HG03060 (cell line): ENCODE data around the gene TK1.

Experiments
- ATAC-seq: cut with Tn5 transposase; IDR thresholded peaks from one replicate; pipeline ENCODE4 v1.9.1; 2021; ENCODE audit warnings: low read depth, moderate number of reproducible peaks; ENCODE audit not compliant: unreplicated experiment

The TK1 gene

GRCh38 chr17:78223061-78223460, 36.2 kb upstream of the TK1 start:
- no peak for ATAC-seq

DNA sequence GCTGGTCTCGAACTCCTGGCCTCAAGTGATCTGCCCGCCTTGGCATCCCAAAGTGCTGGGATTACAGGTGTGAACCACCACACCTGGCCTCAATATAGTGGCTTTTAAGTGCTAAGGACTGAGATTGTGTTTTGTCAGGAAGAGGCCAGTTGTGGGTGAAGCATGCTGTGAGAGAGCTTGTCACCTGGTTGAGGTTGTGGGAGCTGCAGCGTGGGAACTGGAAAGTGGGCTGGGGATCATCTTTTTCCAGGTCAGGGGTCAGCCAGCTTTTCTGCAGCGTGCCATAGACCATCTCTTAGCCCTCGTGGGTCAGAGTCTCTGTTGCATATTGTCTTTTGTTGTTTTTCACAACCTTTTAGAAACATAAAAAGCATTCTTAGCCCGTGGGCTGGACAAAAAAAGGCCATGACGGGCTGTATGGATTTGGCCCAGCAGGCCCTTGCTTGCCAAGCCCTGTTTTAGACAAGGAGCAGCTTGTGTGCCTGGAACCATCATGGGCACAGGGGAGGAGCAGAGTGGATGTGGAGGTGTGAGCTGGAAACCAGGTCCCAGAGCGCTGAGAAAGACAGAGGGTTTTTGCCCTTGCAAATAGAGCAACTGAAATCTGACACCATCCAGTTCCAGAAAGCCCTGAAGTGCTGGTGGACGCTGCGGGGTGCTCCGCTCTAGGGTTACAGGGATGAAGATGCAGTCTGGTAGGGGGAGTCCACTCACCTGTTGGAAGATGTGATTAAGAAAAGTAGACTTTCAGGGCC, 32.7 kb upstream of the TK1 start:
- ATAC-seq = no peak

DNA sequence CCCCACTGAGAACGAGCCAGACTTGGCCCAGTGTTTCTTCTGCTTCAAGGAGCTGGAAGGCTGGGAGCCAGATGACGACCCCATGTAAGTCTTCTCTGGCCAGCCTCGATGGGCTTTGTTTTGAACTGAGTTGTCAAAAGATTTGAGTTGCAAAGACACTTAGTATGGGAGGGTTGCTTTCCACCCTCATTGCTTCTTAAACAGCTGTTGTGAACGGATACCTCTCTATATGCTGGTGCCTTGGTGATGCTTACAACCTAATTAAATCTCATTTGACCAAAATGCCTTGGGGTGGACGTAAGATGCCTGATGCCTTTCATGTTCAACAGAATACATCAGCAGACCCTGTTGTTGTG, 27.8 kb upstream of the TK1 start:
- no peak for ATAC-seq

DNA sequence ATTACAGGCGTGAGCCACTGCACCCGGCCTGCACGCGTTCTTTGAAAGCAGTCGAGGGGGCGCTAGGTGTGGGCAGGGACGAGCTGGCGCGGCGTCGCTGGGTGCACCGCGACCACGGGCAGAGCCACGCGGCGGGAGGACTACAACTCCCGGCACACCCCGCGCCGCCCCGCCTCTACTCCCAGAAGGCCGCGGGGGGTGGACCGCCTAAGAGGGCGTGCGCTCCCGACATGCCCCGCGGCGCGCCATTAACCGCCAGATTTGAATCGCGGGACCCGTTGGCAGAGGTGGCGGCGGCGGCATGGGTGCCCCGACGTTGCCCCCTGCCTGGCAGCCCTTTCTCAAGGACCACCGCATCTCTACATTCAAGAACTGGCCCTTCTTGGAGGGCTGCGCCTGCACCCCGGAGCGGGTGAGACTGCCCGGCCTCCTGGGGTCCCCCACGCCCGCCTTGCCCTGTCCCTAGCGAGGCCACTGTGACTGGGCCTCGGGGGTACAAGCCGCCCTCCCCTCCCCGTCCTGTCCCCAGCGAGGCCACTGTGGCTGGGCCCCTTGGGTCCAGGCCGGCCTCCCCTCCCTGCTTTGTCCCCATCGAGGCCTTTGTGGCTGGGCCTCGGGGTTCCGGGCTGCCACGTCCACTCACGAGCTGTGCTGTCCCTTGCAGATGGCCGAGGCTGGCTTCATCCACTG, 27.3 kb upstream of the TK1 start, which contains the start of gene BIRC5:
Gene BIRC5, plus strand, starts transcription at position 238 of the 690 bp plus-strand sequence. Its CDS starts 64 bp downstream, at position 302.
- no peak for ATAC-seq

DNA sequence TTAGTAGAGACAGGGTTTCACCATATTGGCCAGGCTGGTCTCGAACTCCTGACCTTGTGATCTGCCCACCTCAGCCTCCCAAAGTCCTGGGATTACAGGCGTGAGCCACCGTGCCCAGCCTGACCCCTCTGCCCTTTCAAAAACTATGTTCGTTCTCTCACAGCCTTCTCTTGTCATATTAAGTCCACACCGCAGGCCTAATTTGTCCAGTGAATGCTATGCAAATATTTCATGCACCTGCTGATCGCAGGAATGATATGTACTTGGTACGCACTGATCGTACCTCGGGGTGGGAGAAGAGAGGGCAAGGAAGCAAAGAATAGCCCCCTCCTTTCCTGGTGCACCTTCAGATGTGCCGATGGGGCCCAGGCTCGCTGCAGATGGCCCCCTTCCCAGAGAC, 24.2 kb upstream of the TK1 start:
- no peak for ATAC-seq

GRCh38 chr17:78210111-78210510, 23.3 kb upstream of the TK1 start:
- ATAC-seq = no peak

DNA sequence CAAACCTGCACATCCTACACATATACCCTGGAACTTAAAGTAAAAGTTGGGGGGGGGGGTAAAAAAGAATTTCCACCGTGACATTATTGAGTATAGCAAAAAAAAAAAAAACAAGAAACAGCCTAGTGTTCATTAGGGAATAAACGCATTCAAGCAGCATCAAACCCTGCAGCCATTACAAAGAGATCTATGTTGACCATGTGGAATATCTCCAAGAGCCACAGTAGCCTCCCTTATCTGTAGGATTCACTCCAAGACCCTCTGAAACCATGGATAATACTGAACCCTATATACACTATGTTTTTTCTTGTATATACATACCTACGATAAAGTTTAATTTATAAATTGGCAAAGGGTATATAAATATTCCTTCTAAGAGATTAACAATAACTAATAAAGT, 21.6 kb upstream of the TK1 start:
- ATAC-seq = no peak

DNA sequence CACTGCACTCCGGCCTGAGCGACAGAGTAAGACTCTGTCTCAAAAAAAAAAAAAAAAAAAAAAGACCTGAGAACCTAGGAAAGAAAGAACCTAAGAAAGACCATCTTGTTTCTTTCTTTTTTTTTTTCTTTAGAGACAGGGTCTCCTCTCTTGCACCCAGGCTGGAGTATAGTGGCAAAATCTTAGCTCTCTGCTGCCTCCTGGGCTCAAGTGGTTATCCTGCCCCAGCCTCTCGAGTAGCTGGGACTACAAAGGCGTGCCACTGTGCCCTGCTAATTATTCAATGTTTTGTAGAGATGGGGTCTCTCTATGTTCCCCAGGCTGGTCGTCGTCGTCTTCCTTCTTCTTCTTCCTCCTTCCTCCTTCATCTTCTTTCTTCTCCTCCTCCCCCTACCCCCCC, 19.4 kb upstream of the TK1 start:
- ATAC-seq = no peak

DNA sequence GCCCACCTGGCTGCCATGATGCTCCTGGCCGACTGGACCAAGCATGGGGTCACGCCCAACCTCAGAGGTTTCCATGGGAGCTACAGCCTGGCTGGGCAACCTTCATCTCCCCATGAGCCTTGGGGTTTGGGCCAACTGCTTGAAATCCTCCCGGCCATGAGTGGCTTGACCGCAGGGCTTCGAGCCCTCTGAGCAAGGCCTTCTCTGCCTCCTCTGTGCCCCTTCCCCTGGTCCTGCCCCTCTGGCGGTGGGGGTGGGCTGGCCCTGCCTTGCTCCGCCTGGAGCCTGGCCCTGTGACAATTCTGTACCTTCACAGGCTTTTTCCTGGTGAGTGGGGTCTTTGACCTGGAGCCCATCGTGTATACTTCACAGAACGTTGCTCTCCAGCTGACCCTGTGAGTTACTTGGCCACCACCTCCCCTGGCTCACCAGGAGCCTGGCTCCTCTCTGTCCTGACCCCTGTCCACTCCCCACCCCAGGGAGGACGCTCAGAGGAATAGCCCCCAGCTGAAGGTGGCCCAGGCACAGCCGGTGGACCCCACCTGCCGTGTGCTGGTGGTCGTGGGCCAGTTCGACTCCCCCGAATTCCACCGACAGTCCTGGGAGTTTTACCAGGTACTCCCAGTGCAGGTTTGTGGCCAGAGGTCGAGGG, 18.4 kb upstream of the TK1 start:
- ATAC-seq = no peak

GRCh38 chr17:78204387-78205123, 17.7 kb upstream of the TK1 start:
- no peak for ATAC-seq

- ATAC-seq = no peak
Observed at GRCh38 chr17:78202666-78203065, 15.8 kb upstream of the TK1 start.

- ATAC-seq = no peak
Observed at GRCh38 chr17:78200451-78200850, 13.6 kb upstream of the TK1 start.

GRCh38 chr17:78197147-78197832, 10.4 kb upstream of the TK1 start:
- no peak for ATAC-seq

- no peak for ATAC-seq
Observed at GRCh38 chr17:78196716-78197115, 9.9 kb upstream of the TK1 start.

DNA sequence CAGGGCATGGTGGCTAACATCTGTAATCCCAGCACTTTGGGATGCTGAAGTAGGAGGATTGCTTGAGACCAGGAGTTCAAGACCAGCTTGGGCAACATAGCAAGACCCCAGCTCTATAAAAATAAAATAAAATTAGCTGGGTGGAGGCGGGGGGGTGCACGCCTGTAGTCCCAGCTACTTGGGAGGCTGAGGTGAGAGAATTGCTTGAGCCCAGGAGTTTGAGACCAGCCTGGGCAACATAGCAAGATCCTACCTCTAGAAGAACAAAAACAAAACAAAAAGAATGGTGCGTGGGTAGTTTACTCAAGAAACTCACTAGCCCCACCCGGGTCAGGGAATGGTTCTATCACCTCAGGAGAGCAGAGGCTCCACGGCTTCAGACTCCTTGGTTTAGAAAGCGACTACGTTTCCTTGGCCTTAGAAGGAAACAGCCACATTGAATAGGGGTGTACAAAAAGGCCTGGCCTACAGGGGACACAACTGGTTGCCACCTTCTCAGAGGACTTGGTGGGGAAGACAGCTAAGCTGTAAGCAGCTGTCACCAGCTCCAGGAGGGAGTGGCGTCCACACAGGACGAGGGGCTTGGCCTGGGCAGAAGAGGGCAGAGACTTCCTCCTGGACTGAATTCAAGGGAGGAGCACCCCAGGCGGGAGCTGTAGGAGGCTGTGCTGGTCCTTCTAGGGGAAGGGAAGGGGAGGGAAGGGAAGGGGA, 716 bp downstream of the TK1 start:
- no peak for ATAC-seq

GRCh38 chr17:78184868-78185267, 2.0 kb downstream of the TK1 start:
- no peak for ATAC-seq

DNA sequence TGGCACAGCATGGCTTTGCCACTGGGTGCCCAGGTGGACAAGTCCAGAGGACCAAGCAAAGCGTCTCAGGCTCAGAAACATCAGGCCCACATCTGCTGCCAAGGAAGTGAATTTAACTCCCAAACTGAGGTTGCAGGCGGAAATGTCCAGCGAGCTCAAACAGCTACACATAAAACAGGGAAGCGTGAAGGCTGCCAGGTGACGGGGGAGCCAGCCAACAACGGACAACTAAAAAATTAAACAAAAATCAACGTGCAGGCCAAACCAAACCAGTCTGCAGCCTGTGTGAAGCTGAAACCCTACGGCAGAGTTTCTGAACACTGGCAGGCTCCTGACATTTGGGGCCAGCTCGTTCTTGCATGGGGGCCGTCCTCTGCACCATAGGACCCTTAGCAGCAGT, 2.5 kb downstream of the TK1 start:
- ATAC-seq = no peak

DNA sequence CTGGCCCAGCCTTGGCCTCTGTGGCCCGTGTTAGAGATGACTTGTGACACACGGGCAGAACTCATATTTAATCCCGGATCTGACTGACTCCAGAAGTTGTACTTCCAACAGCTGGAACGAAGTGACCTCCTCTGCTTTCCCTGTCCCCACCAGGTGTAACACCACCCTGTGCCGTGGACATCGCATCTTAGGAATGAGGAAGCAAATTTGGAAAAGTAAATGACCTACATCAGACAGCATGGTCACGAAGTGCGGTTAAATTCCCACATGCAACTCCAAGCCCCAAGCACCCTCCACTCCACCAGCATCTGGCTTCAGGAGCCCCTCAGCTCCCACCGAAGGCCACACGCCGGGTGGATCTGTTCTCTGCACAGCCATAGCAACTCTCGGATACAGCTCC, 2.9 kb downstream of the TK1 start:
- no peak for ATAC-seq

GRCh38 chr17:78182504-78182903, 4.3 kb downstream of the TK1 start:
- no peak for ATAC-seq

DNA sequence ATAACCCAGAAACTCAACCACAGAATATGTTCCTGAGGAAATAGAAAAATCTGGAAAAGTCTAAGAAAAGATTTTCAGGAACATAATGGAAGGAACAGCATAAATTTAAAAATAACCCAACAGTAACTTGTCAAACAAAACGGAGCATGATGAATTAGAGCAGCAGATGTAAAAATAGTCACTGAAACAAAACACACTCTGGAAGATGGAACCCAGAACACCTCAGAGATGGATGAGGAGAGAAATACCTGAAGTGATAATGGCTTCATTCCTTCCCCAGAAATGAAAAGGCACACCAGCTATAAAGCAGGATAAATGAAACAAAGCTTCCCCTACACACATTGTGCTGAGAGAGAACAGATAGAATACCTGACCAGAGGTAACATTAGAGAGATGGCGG, 6.3 kb downstream of the TK1 start:
- ATAC-seq = no peak
